GM19099 (cell line): ENCODE data around the gene NCK2.

Source experiments
- POLR2A ChIP-seq: IDR thresholded peaks from 3 replicates; pipeline ENCODE4 v1.6.1; 2011; ENCODE audit warnings: low read depth; ENCODE audit not compliant: insufficient read length; ENCODE audit errors: extremely low read depth

NCK2 gene

DNA sequence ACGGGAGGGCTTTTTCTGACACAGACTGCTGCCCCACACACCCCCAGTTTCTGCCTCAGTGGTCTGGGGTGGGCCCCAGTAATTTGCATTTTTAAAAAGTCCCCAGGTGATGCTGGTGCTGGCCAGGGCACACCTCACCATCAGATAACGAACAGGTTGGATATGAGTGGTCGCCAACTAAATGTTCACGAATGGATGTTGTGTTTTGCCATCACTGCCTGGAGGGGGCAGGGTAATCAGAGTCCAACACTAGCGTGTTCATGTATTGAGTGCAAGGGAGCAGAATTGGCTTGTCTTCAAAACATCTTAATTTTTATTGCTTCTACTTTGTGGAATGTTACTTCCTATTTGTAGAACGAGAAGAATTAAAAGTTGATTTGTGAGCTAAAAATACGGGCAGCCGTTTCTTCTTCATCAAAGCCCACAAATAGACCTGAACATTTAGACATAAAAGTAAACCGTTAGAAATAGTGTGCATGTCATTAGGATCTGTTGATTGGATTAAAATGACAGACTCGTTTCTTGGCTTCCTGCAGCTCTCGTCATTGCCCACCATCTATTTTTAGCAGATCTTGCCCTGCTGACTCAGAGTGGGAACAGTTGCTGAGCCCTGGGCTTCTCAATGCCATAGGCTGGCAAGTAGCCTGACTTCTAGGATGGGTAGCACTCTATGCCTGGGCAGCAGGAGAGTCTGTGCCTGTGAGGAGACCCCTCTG is 45.2 kb downstream of the NCK2 start:
- no peak for TF ChIP-seq POLR2A

GRCh38 chr2:105790461-105791149 is 45.9 kb downstream of the NCK2 start:
- no peak for TF ChIP-seq POLR2A

DNA sequence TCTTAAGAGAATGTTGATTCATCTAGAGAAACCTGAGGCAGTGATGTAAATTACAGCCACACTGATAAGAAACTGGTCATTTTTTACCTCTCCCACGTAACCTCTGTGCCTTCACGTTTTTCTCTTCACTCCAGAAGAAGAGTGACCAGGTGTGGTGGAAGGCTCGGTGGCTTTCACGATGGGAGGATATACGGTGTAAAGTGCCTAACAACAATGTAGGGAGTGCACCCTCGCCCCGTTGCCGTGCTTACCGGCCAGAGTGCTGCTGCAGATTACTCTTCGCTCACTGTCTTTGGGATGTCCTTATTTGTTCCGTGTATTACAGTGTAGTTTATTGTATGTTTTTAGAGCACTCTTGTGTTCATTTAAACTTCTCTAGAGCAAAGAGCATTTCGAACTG is 46.5 kb downstream of the NCK2 start:
- TF ChIP-seq POLR2A: no peak

DNA sequence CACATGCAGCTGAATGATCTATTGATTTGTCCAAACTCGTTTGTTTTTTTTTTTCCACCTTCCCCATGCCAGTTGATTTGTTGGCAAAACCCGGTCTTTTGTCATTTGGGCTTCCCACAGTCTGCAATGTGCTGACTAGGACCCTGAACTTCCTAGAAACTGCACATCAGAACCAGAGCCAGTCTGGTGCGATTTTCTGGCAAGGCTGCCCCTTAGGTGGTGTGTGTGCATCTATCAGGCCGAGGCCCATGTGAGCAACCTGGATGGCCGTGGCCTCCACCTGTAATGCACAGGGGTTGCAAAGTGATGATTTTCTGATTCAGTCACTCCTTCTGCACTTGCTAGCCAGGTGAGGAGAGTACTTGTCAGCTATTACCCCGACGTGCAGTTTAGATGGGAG is 47.8 kb downstream of the NCK2 start:
- TF ChIP-seq POLR2A: no peak

DNA sequence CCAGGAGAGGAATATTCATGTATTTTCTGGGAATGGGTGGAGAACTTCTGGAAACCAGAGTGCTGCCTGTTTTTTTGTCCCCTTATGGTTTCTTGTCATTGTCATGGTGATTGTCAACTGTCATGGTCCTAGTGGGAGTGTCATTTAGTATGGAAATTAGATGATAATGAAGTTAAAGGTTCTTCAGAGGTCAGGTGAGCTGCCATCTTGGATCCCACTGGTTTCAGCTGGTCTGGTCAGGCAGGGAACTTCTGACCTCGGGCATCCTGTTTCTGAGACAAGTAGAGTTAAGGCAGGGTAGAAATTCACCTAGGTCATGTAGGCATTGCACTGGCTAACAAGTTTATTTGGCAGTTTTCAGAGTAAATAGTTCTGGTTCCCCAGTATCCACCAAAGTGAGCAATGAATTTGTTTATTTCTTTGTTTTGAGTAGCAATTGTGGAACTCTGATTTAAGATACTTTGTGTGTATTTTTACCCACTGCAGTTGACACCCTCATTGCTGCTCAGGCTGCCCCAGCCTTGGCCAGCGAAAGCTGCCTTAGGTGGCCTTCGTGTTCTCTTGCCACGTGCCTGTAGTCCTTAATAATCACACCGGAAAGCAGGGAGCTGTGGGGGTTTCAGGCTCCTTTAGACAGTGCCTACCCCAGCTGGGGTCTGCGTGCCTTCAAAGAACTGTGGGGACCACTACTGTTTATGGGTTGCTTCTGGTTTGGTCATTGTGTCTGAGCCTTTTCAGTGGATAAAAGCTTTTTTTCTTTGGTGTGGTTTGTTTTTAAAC is 48.7 kb downstream of the NCK2 start:
- TF ChIP-seq POLR2A: no peak

DNA sequence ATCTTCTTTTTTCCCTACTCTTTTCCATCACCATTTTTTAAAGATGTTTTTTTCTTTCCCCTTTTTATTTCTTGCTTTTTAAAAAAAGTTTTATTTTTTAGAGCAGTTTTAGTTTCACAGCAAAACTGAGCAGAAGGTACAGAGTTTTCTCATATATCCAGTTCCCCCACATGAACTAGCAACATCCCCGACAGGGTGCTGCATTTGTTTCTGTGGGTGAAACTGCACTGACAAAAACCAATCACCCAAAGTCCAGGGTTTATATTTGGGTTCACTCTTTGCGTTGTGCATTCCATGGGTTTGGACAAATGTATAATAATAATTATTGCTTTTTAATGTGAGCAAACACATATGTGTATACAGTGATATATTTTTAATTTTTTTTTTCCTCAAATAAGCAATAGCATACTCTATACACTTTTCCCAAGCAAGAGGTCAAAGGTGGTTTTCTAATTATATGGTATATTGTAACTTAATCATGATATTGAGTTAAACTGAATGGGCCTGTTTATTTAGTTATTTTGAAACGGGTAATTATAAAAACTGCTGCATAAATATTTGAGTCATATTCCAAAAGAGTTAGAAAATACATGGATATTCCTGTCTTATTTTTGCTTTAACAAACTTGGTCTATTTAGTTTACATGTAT is 50.3 kb downstream of the NCK2 start:
- TF ChIP-seq POLR2A: no peak

DNA sequence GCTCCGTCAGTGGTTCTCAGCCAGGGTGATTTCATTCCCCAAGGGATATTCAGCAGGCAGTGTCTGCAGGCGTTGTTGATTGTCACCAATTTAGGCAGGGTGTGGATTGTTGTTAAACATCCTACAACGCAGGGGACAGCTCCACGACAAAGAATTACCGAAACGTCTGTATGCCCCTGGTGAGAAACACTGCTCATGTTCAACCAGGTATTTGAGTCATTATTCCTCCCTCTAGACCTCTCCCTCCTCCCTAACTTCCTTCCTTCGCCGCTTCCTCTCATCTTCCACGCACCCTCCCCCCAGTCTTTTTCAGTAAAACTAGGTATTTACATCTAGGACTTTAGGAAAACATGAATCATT is 50.8 kb downstream of the NCK2 start:
- TF ChIP-seq POLR2A: no peak

DNA sequence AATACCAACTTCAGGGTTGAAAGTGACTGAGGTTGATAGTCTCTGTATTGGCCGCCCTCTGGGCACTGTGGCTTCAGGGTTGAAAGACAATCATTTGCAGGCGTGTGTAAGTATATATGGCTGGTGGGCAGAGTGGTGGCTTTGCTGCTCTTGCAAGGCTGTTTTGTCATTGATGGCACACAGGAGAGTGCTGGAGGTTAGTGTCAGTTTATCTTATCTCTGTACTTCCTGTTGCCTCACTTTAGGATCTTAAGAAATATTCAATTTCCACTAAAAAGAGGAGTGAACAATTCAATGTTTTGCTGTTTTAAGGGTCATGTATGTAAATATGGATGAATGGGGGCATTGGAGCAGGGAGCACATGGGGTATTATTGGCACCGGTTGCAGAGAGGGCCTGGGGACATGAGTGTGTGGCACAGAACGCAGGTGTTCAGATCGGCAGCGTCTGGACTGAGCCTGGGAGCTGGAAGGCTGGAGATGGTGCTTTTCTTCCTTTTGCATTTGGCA is 51.5 kb downstream of the NCK2 start:
- no peak for TF ChIP-seq POLR2A

DNA sequence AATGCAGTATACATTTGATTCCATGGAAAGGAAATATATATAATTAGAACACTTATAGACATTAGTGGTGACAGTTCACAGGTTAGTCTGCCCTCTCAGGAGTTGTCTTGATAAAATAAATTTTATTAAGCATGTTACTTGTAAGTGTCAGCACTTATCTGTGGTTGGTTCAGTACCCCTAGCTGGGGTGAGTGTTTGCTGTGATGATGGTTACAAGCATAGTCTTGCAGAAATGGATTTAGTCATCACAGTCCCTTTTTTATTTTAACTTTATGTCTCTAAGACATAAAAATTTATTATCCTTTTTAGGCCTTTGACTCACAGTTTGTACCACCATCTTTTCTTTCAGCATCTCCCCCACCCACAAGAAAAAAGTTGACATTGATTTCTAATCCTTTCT is 52.1 kb downstream of the NCK2 start:
- no peak for TF ChIP-seq POLR2A

DNA sequence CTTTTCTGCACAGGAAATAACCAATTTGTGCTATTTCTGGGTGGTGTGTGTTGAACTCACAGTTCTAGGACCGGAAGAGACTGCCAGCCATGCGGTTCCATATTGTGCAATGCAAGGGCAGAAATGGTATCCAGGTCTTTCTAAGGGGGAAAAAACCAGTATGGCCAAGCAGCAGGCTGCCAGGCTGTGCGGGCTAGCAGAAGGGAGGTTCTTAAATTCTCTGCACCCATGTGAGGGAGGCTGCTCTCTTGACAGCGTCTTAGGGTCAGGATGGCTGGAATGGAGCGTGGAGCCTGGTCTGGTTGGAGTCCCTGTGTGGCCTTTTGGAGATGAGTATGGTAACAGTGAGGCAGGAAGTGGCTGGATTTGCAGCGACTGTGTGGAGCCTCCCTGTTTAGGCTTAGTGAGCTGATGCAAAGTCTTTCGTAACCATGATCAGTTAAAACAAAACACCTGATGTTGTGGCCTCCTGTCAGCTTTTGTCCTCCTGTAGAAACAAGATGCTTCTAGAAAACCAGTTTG is 52.6 kb downstream of the NCK2 start:
- TF ChIP-seq POLR2A: no peak

DNA sequence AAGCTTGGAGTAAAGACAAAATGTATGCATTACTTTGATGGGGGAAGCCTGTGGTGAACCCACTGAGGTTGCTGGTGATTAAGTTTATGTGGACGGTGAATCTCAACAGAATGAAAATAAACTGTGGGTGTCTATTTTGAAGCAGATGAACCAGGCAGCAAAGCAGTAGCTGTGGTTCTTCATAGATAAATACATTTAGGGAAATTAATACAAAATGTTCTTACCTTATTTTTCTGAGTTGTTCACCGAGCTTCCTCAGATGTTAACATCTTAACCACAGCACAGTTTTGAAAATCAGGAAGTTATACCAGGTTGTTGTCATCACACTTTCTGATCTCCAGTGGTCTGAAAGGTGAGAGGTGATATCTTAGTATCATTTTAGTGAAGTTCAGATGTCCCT is 53.9 kb downstream of the NCK2 start:
- no peak for TF ChIP-seq POLR2A

DNA sequence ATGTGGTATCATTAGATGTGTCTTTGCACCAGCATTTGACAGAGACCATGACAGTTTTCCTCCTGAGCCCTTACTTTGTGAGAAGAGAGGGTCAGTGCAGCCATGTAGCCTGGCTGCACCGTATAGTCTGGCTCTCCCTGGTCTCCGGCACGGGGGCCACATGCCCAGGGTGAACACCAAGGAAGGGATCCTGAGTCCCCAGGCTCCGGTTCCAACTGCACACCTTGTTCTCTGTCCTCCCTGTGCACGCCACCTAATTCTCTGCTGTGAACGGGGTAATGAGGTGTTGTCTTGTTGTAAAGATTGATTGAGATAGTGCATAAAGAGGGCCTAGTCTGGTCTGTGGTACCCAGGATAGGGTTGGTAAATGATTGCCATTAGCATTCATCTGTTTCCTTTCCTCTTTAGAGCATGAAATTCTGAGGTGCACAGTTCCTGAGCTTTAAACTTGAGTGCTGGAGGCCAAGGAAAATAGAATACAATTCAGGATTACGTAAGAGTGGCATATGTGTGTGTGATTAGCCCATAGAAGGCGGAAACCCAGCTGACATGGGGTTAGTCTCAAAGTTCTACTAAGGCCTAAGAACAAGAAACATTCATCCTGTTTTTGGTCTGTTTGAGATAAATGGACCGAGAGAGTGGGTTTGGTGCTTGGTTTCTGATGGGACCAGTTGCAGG is 55.5 kb downstream of the NCK2 start:
- no peak for TF ChIP-seq POLR2A

DNA sequence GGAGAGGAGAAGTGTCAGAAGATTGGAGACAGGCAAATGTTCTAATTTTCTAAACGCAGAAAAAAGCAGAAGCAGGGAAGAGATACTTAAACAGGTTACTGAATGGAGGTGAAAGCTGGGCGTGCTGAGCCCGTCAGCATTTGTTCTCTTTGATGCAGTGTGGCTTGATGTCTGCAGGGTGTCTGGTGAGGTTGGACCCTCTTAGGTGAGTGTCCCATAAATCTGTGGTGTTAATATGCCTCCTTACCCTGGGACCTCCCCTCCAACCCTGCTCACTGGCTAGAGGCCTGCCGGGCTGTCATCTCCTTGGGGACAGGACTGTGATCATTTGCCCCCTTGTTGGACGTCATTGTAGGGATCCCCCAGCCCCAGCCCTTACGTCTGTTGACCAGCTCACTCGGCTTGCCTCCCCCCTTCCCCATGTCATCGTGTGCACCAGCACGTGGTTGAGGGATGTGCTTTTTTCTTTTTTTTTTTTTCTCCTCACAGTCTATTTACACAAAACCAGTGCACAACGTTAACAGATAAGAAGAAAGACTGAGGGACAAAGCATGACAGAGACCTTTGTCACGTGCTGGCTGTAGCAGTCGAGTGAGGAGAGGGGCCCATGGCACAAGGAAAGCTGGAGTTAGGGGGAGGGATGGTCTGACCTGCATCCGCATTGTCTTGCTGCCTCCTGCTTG is 56.4 kb downstream of the NCK2 start:
- TF ChIP-seq POLR2A: no peak

DNA sequence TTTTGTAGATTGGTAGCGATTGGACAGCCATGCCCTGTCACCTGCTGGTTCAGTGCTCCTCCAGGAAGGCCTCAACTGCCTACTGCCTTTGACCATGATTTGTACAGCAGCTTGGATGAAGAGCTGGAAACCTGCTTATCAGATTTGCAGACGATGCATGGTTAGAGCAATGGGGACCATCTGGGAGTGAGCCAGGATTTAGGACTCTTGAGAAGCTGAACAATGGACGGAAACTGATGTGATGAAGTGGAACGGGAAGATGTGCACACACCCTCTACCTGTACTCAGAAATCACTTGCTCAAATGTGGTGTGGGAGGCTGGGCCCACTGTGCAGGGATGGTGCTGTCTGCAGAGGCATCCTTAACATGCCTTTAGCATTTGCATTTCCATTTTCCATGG is 57.2 kb downstream of the NCK2 start:
- TF ChIP-seq POLR2A: no peak
